CD14-positive monocyte (primary cell): ENCODE data around the gene TMPRSS3. TPM values are rescaled to one million over a fixed set of nuclear protein-coding genes. Genes with fewer than 3 reads are reported as not detected.
A peak's percentile ranks its signal among the peaks of the same experiment; 100 is the strongest.

Source experiments
- DNase-seq, 3 donors: peaks; one replicate each; pipeline ENCODE4 v3.0.0-alpha.2; 2011 to 2022
- H2AFZ ChIP-seq: 2 replicates; pipeline ENCODE4 v1.6.0; 2012; ENCODE audit warnings: mild to moderate bottlenecking, low read depth, low read length, inconsistent platforms; ENCODE audit not compliant: insufficient read depth, poor library complexity, severe bottlenecking
- H3K27ac ChIP-seq, 2 donors: 1 replicate in 1 of 2; 2 replicates in 1 of 2; pipeline ENCODE4 v1.5.1; 2012 to 2013; ENCODE audit warnings: low read length in 2 of 2, control low read depth in 1 of 2, inconsistent platforms in 1 of 2, low read depth in 1 of 2, mild to moderate bottlenecking in 1 of 2
- H3K27me3 ChIP-seq, 2 donors: one replicate each; pipeline versions ENCODE4 v1.6.0 to v1.6.1; 2011 to 2013; ENCODE audit warnings: low read length in 2 of 2; ENCODE audit not compliant: control insufficient read depth in 2 of 2, insufficient read depth in 2 of 2
- H3K36me3 ChIP-seq, 2 donors: replicated peaks in 1 of 2; 1 replicate in 1 of 2; 2 replicates in 1 of 2; pipeline versions ENCODE4 v1.5.1 to v1.6.1; 2012 to 2013; ENCODE audit warnings: low read length in 2 of 2, control low read depth in 1 of 2, inconsistent platforms in 1 of 2, mild to moderate bottlenecking in 1 of 2; ENCODE audit not compliant: insufficient read depth in 2 of 2, control insufficient read depth in 1 of 2
- H3K4me1 ChIP-seq, 2 donors: 1 replicate in 1 of 2; 2 replicates in 1 of 2; pipeline versions ENCODE4 v1.5.1 to v1.6.1; 2012 to 2013; ENCODE audit warnings: low read length in 2 of 2, control low read depth in 1 of 2, inconsistent platforms in 1 of 2, mild to moderate bottlenecking in 1 of 2, moderate library complexity in 1 of 2; ENCODE audit not compliant: insufficient read depth in 2 of 2, control insufficient read depth in 1 of 2
- H3K4me2 ChIP-seq: replicated peaks from 2 replicates; pipeline ENCODE3; 2012; ENCODE audit warnings: low read length, moderate library complexity, mild to moderate bottlenecking; ENCODE audit not compliant: poor library complexity, severe bottlenecking; ENCODE audit errors: extremely low read depth
- H3K4me3 ChIP-seq, 3 experiments: fragments of 200-600 bp in 1 of 3; sonication (generic) in 1 of 3; replicated peaks in 1 of 3; 1 replicate in 2 of 3; 2 replicates in 1 of 3; pipeline ENCODE4 v1.5.1; 2011 to 2013; ENCODE audit warnings: low read length in 3 of 3, mild to moderate bottlenecking in 3 of 3, control low read depth in 2 of 3, low read depth in 2 of 3, inconsistent platforms in 1 of 3, moderate library complexity in 1 of 3
- H3K79me2 ChIP-seq: 2 replicates; pipeline ENCODE4 v1.6.0; 2012; ENCODE audit warnings: mild to moderate bottlenecking, control low read depth, inconsistent platforms, low read length, moderate library complexity; ENCODE audit not compliant: insufficient read depth
- H3K9ac ChIP-seq: 2 replicates; pipeline ENCODE4 v1.6.0; 2017; ENCODE audit warnings: low read length, mild to moderate bottlenecking; ENCODE audit not compliant: insufficient read depth, poor library complexity, severe bottlenecking
- H3K9me3 ChIP-seq, 2 donors: replicated peaks in 1 of 2; 1 replicate in 1 of 2; 2 replicates in 1 of 2; pipeline versions ENCODE4 v1.5.1 to v1.6.1; 2012 to 2013; ENCODE audit warnings: low read length in 2 of 2, control low read depth in 1 of 2; ENCODE audit not compliant: control insufficient read depth in 1 of 2, insufficient read depth in 1 of 2
- H4K20me1 ChIP-seq: 2 replicates; pipeline ENCODE4 v1.6.0; 2012; ENCODE audit warnings: mild to moderate bottlenecking, low read length, control low read depth, moderate library complexity; ENCODE audit not compliant: insufficient read depth
- H3K27ac Mint-ChIP-seq, 7 donors: one replicate each; pipeline ENCODE4 v1.8.0; 2020; ENCODE audit warnings: mild to moderate bottlenecking in 7 of 7, mixed read lengths in 7 of 7, moderate library complexity in 6 of 7, inconsistent platforms in 2 of 7
- H3K27me3 Mint-ChIP-seq, 3 donors: one replicate each; pipeline ENCODE4 v1.8.0; 2021 to 2022; ENCODE audit warnings: low read depth in 3 of 3, mild to moderate bottlenecking in 3 of 3, mixed read lengths in 3 of 3, moderate library complexity in 3 of 3, inconsistent platforms in 1 of 3
- H3K36me3 Mint-ChIP-seq, 2 donors: one replicate each; pipeline ENCODE4 v1.8.0; 2020; ENCODE audit warnings: mixed read lengths in 2 of 2, inconsistent platforms in 1 of 2, mild to moderate bottlenecking in 1 of 2
- H3K4me1 Mint-ChIP-seq: one replicate; pipeline ENCODE4 v1.8.0; 2020; ENCODE audit warnings: mild to moderate bottlenecking, mixed read lengths
- H3K4me3 Mint-ChIP-seq, 2 donors: one replicate each; pipeline ENCODE4 v1.8.0; 2020; ENCODE audit warnings: mild to moderate bottlenecking in 2 of 2, mixed read lengths in 2 of 2, moderate library complexity in 1 of 2
- H3K9me3 Mint-ChIP-seq, 7 donors: one replicate each; pipeline ENCODE4 v1.8.0; 2020 to 2022; ENCODE audit warnings: mixed read lengths in 7 of 7, mild to moderate bottlenecking in 6 of 7, moderate library complexity in 6 of 7, inconsistent platforms in 2 of 7
- WGBS: methylation state at CpG from one replicate; pipeline ENCODE4 v1.1.5; 2013; ENCODE audit warnings: missing lambda C conversion rate; ENCODE audit not compliant: insufficient coverage; 5-methylcytosine and 5-hydroxymethylcytosine counted together
- intact Hi-C, 2 donors: fragments of 100-400 bp; cut with micrococcal nuclease; formaldehyde crosslinking; loops; one replicate each; pipeline versions ENCODE4 v1.15.0 to v1.15.1; 2023
- polyA plus RNA-seq, 3 donors: library from polyadenylated mRNA; depleted of rRNA in 1 of 3; unstranded in 2 of 3; stranded (reverse) in 1 of 3; fragments of 300-500 nt in 2 of 3; fragments of >200 nt in 1 of 3; fragmentation: Illumina TruSeq in 2 of 3; gene quantifications; 1 replicate in 2 of 3; 2 replicates in 1 of 3; pipeline ENCODE4 v1.2.3, GENCODE V29; 2012 to 2021
- TF ChIP-seq, protein P1 (sequence below): fragments of 200-600 bp; IDR thresholded peaks from one replicate; pipeline ENCODE4 v1.8.0; 2022; ENCODE audit warnings: antibody characterized with exemption, mild to moderate bottlenecking

TMPRSS3 gene
- polyA plus RNA-seq, 3 donors: 0.30 TPM; not detected in 2

DNA sequence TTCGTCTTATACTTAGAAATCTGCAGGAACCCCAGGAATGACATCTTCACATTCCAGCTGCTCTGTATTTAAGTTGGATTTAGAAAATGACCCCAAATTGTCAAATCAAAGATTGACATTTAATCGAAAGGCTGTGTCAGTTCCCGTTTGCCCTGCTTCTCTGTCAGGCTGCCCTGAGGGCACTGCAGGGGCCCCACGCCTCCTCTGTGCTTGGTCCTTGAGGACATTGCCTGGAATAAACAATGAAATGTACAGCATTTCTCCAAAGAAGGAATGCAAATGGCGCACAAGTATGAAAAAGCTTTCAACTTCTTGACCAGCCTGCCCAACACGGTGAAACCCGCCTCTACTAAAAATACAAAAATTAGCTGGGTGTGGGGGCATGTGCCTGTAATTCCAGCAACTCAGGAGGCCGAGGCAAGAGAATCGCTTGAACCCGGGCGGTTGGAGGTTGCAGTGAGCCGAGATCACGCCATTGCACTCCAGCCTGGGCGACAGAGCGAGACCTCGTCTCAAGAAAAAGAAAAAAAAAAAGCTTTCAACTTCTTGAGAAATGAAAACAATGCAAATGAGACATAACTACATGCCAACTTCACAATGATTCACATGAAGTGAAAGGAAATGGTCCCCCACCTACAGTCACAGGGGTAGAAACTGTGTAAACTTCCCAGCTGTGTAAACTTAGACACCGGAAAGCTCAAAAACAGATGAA is 3.0 kb downstream of the TMPRSS3 start:
- Histone ChIP-seq H3K4me3 (no peak overlapping the region), H3K4me2 (no peak overlapping the region), H3K27me3 (no peaks in the 10 kb centered on the region), H3K36me3 (no peaks in the 10 kb centered on the region), H3K27ac (no peak overlapping the region), H3K79me2 (no peaks in the 10 kb centered on the region), H3K9ac (no peak overlapping the region), H3K9me3 (no peaks in the 10 kb centered on the region), H2AFZ (no peak overlapping the region), H4K20me1 (no peaks in the 10 kb centered on the region), H3K4me1 (peaks cover 0 to 11% of the 10 kb centered on the region in 2 donors)
- intact Hi-C loops: no loop called here
- Mint-ChIP-seq H3K27me3 (peaks cover 1 to 5% (median 1%) of the 10 kb centered on the region in 3 donors), H3K9me3 (peaks cover 0 to 1% (median 0%) of the 10 kb centered on the region in 7 donors), H3K27ac (no peak overlapping the region), H3K4me1 (peaks cover 17% of the 10 kb centered on the region), H3K4me3 (peak overlapping the region in 1 of 2 donors; percentile 7), H3K36me3 (no peaks in the 10 kb centered on the region)
- WGBS: 92% methylated on average over 11 of the region's 17 CpGs
- TF ChIP-seq, protein P1, sequence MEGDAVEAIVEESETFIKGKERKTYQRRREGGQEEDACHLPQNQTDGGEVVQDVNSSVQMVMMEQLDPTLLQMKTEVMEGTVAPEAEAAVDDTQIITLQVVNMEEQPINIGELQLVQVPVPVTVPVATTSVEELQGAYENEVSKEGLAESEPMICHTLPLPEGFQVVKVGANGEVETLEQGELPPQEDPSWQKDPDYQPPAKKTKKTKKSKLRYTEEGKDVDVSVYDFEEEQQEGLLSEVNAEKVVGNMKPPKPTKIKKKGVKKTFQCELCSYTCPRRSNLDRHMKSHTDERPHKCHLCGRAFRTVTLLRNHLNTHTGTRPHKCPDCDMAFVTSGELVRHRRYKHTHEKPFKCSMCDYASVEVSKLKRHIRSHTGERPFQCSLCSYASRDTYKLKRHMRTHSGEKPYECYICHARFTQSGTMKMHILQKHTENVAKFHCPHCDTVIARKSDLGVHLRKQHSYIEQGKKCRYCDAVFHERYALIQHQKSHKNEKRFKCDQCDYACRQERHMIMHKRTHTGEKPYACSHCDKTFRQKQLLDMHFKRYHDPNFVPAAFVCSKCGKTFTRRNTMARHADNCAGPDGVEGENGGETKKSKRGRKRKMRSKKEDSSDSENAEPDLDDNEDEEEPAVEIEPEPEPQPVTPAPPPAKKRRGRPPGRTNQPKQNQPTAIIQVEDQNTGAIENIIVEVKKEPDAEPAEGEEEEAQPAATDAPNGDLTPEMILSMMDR: no peak
- no peak for DNase-seq

DNA sequence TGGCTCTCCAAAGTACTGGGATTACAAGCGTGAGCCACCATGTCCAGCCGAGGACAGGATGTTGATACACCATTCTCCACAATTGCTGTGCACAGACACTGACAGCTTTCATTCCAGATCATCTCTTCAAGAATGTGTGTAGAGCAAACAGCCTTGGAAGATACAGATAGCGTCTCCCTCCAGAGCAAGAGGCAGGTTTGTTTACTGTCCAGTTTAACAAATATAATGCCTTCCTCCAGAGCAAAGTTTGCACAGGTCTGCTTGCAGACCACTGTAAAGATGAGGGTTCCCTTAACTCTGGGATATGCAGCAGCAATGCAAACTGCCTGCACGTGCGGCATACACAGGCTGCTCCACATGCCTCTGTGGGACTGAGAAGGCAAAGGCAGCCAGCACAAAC is 4.6 kb downstream of the TMPRSS3 start:
- Histone ChIP-seq H3K36me3 (no peaks in the 10 kb centered on the region), H3K79me2 (no peaks in the 10 kb centered on the region), H3K9ac (no peak overlapping the region), H3K4me3 (no peak overlapping the region), H3K4me2 (no peak overlapping the region), H3K27ac (no peak overlapping the region), H3K9me3 (no peaks in the 10 kb centered on the region), H3K4me1 (peaks cover 12 to 27% of the 10 kb centered on the region in 2 donors), H2AFZ (no peak overlapping the region), H4K20me1 (no peaks in the 10 kb centered on the region), H3K27me3 (no peaks in the 10 kb centered on the region)
- Mint-ChIP-seq H3K27me3 (peaks cover 1 to 7% (median 7%) of the 10 kb centered on the region in 3 donors), H3K4me3 (no peak overlapping the region), H3K9me3 (peaks cover 0 to 3% (median 0%) of the 10 kb centered on the region in 7 donors), H3K27ac (no peak overlapping the region), H3K4me1 (peaks cover 31% of the 10 kb centered on the region), H3K36me3 (no peaks in the 10 kb centered on the region)
- intact Hi-C loops: no loop called here
- TF ChIP-seq, protein P1: no peak
- 92% methylated on average over 5 of the region's 5 CpGs for WGBS
- no peak for DNase-seq
